HepG2 (cell line): ENCODE results near the gene MACROD2. TPM values are rescaled to one million over a fixed set of nuclear protein-coding genes. Genes with fewer than 3 reads are reported as not detected.

Experiments used
- ATAC-seq: fragments of 200-7000 bp; cut with Tn5 transposase; 3 replicates; pipeline ENCODE4 v1.9.1; 2020; ENCODE audit warnings: mild to moderate bottlenecking, moderate library complexity
- BruUV-seq: library from RNA; stranded (reverse); fragments of 400-500 nt; replicated peaks from 2 replicates; lab custom pipeline; 2021; lab: Mats Ljungman, UMichigan
- CTCF ChIA-PET: fragments of 300-600 bp; formaldehyde crosslinking; extraction: SDS; loops from one replicate; lab custom pipeline; 2021; ENCODE audit warnings: low total read pairs, inconsistent platforms, low intra/inter-chr PET ratio; lab: Yijun Ruan, JAX
- POLR2A ChIA-PET: fragments of 350-600 bp; sonication (Branson Sonifier 250); formaldehyde crosslinking; loops from one replicate; lab custom pipeline; 2020; ENCODE audit warnings: antibody characterized with exemption, inconsistent platforms; lab: Yijun Ruan, JAX
- DNase-seq: peaks from one replicate; pipeline ENCODE4 v3.0.0-alpha.2; 2015; ENCODE audit warnings: low spot score
- FAIRE-seq: peaks from 3 replicates; lab custom pipeline; 2011; peaks lifted over from hg19 to GRCh38; lab: Jason Lieb, UNC
- H2AFZ ChIP-seq: one replicate; pipeline ENCODE4 v1.6.1; 2011; ENCODE audit warnings: low read length, inconsistent platforms
- H3K27ac ChIP-seq: fragments of 300-600 bp; 3 replicates; pipeline ENCODE4 v1.8.0; 2011; ENCODE audit warnings: mixed run types, mild to moderate bottlenecking, mixed read lengths, low read length, inconsistent platforms; ENCODE audit not compliant: insufficient read depth; ENCODE audit errors: extremely low read length
- H3K27me3 ChIP-seq, 2 experiments: fragments of 200-600 bp in 1 of 2; 2 replicates in 1 of 2; 3 replicates in 1 of 2; pipeline versions ENCODE4 v1.6.0 to v1.8.0; 2011; ENCODE audit warnings: low read length in 2 of 2, mild to moderate bottlenecking in 2 of 2, moderate library complexity in 2 of 2, inconsistent platforms in 1 of 2; ENCODE audit not compliant: insufficient read depth in 2 of 2, control insufficient read depth in 1 of 2
- H3K36me3 ChIP-seq, 2 experiments: fragments of 200-600 bp in 1 of 2; replicated peaks in 1 of 2; 2 replicates in 1 of 2; 3 replicates in 1 of 2; pipeline versions ENCODE4 v1.5.1 to v1.8.0; 2011; ENCODE audit warnings: low read length in 2 of 2, inconsistent platforms in 1 of 2; ENCODE audit not compliant: insufficient read depth in 2 of 2, control insufficient read depth in 1 of 2
- H3K4me1 ChIP-seq: 2 replicates; pipeline ENCODE4 v1.5.1; 2012; ENCODE audit warnings: low read length, inconsistent platforms; ENCODE audit not compliant: insufficient read depth
- H3K4me2 ChIP-seq: 2 replicates; pipeline ENCODE4 v1.6.0; 2011; ENCODE audit warnings: low read depth, low read length, inconsistent platforms
- H3K4me3 ChIP-seq, 3 experiments: fragments of 200-600 bp in 1 of 3; sonication (generic), shearing (Covaris generic) in 1 of 3; replicated peaks in 1 of 3; 2 replicates each; pipeline ENCODE4 v1.5.1; 2011 to 2016; ENCODE audit warnings: low read length in 3 of 3, inconsistent platforms in 2 of 3, low read depth in 2 of 3, mild to moderate bottlenecking in 2 of 3, control low read depth in 1 of 3, mixed read lengths in 1 of 3; ENCODE audit not compliant: insufficient read depth in 1 of 3
- H3K79me2 ChIP-seq: one replicate; pipeline ENCODE4 v1.6.1; 2011; ENCODE audit warnings: low read length, inconsistent platforms; ENCODE audit not compliant: insufficient read depth
- H3K9ac ChIP-seq: 2 replicates; pipeline ENCODE4 v1.6.0; 2011; ENCODE audit warnings: mild to moderate bottlenecking, low read depth, low read length, inconsistent platforms; ENCODE audit not compliant: insufficient read depth
- H3K9me3 ChIP-seq: 2 replicates; pipeline ENCODE4 v1.5.1; 2012; ENCODE audit warnings: mild to moderate bottlenecking, low read length
- H4K20me1 ChIP-seq: 2 replicates; pipeline ENCODE4 v1.6.0; 2011; ENCODE audit warnings: inconsistent platforms, mild to moderate bottlenecking, low read length, moderate library complexity; ENCODE audit not compliant: insufficient read depth
- FOXA3 ChIP-seq: IDR thresholded peaks from 2 replicates; pipeline ENCODE4 v1.6.1; 2016; ENCODE audit warnings: missing genetic modification reagents, missing compliant biosample characterization
- MXD4 ChIP-seq: IDR thresholded peaks from 2 replicates; pipeline ENCODE4 v1.6.1; 2016; ENCODE audit warnings: mild to moderate bottlenecking, missing biosample characterization, missing genetic modification reagents
- THRA ChIP-seq: sonication (generic); formaldehyde crosslinking; IDR thresholded peaks from 2 replicates; pipeline ENCODE4 v1.4.0; 2020; ENCODE audit warnings: missing genetic modification reagents, borderline replicate concordance
- TOE1 ChIP-seq: sonication (generic); formaldehyde crosslinking; IDR thresholded peaks from 2 replicates; pipeline ENCODE4 v1.4.0; 2020; ENCODE audit warnings: mild to moderate bottlenecking, missing genetic modification reagents
- YEATS4 ChIP-seq: sonication (generic); formaldehyde crosslinking; IDR thresholded peaks from 2 replicates; pipeline ENCODE4 v1.4.0; 2020; ENCODE audit warnings: missing genetic modification reagents, borderline replicate concordance
- ZNF20 ChIP-seq: sonication (generic); formaldehyde crosslinking; IDR thresholded peaks from 2 replicates; pipeline ENCODE4 v1.4.0; 2020; ENCODE audit warnings: mild to moderate bottlenecking, moderate library complexity, missing genetic modification reagents
- WGBS: methylation state at CpG from one replicate; pipeline ENCODE4 v1.1.6; 2017; ENCODE audit warnings: low lambda C conversion rate; 5-methylcytosine and 5-hydroxymethylcytosine counted together
- in situ Hi-C: cut with HindIII; loops from 2 replicates; pipeline ENCODE4 v1.10.0; 2017; ENCODE audit warnings: low pct_unique_long_range_greater_than_20kb; ENCODE audit not compliant: extremely low pct_ligation_motif_present
- intact Hi-C: fragments of 100-400 bp; cut with micrococcal nuclease; formaldehyde crosslinking; loops from one replicate; pipeline ENCODE4 v1.10.0; 2022; ENCODE audit not compliant: unreplicated experiment
- polyA plus RNA-seq, 8 experiments: library from polyadenylated mRNA; depleted of rRNA in 3 of 8; stranded (reverse) in 7 of 8; unstranded in 1 of 8; fragments of >200 nt; fragmentation: Illumina TruSeq in 4 of 8; extraction: Trizol in 4 of 8; gene quantifications; 2 replicates each; pipeline versions ENCODE4 v1.2.1 to v1.2.3, GENCODE V29; 2011 to 2016; ENCODE audit warnings: low read depth in 4 of 8, missing spikeins in 1 of 8, mixed read lengths in 1 of 8; ENCODE audit not compliant: insufficient read depth in 1 of 8
- total RNA-seq, 5 experiments: library from RNA; depleted of rRNA; stranded (reverse); fragments of >200 nt; fragmentation: Illumina TruSeq; extraction: Trizol; gene quantifications; 2 replicates each; pipeline ENCODE4 v1.2.3, GENCODE V29; 2016; ENCODE audit warnings: low read depth in 1 of 5

MACROD2 gene
- total and polyA plus RNA-seq, 2 of the 13 experiments (the other 11 are each of a cell fraction or from before 2014, with no cell fraction given) = 0.13 to 0.51 TPM

DNA sequence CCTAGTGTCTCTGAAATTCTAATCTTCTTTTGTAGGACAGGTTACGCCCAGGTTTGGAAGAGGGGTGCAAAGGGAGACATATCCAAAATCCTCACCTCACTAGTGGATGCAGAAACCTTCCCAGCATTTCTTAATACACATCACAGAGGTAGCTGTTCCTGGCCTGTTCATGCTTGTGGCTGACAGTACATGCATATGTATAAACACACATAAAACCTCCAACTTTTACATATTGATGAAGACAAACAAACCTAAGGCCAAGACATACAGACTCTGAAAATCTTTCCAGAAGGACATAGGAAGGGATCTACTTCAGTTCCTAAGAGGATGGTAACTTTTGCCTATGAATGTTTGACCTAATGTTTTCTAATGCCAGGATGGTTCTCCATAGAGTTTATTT is 1214.2 kb downstream of the MACROD2 start:
- Histone ChIP-seq H3K27ac (no peak overlapping the region), H4K20me1 (no peaks in the 10 kb centered on the region), H3K27me3 (no peaks in the 10 kb centered on the region), H3K36me3 (no peaks in the 10 kb centered on the region), H3K4me3 (no peak overlapping the region), H3K9ac (no peak overlapping the region), H3K79me2 (no peaks in the 10 kb centered on the region), H2AFZ (no peak overlapping the region), H3K4me2 (no peak overlapping the region), H3K9me3 (peaks cover 41% of the 10 kb centered on the region), H3K4me1 (no peaks in the 10 kb centered on the region)
- CTCF ChIA-PET = no interaction called here
- BruUV-seq = no TSS peak
- 10% methylated on average over 1 of the region's 1 CpG for WGBS
- in situ Hi-C loops = no loop called here
- POLR2A ChIA-PET = no interaction called here
- TF ChIP-seq YEATS4 (CRISPR knock-in tag) = no peak
- TF ChIP-seq MXD4 (CRISPR knock-in tag) = no peak
- no peak for TF ChIP-seq FOXA3 (CRISPR knock-in tag)
- TF ChIP-seq ZNF20 (CRISPR knock-in tag) = no peak
- intact Hi-C loops = no loop called here
- ATAC-seq (no peak), FAIRE-seq (no peak), DNase-seq (no peak)

- no peak for DNase-seq
- CTCF ChIA-PET = no interaction called here
- Histone ChIP-seq H3K4me1 (no peaks in the 10 kb centered on the region), H3K4me2 (no peak overlapping the region), H3K4me3 (no peak overlapping the region), H4K20me1 (no peaks in the 10 kb centered on the region), H3K27me3 (no peaks in the 10 kb centered on the region), H3K9me3 (peaks cover 21% of the 10 kb centered on the region; the same call in 1 of the 2 replicates), H2AFZ (no peak overlapping the region), H3K27ac (no peak overlapping the region), H3K79me2 (no peaks in the 10 kb centered on the region), H3K36me3 (no peaks in the 10 kb centered on the region), H3K9ac (no peak overlapping the region)
- no TSS peak for BruUV-seq
- ATAC-seq = no peak
- TF ChIP-seq THRA = no peak
- TF ChIP-seq TOE1 (CRISPR knock-in tag) = no peak
- FAIRE-seq = no peak
- intact Hi-C loops (no loop called here), in situ Hi-C loops (no loop called here)
- POLR2A ChIA-PET = no interaction called here
- WGBS = 12% methylated on average over 1 of the region's 1 CpG
Measured at GRCh38 chr20:15214051-15214450, 1218.7 kb downstream of the MACROD2 start.
